Cerebellar nuclear complex (tissue), 1 donor: Measurements from ENCODE around the gene MIA3.
"Not testable (repeated sequence)": the region's sequence is repeated elsewhere in the genome, so short reads cannot be mapped to it uniquely, and the experiment has no call there.

ENCODE experiments used
- DNase-seq, 2 experiments: peaks; one replicate each; lab custom pipeline; 2025; lab: John Stamatoyannopoulos, UW

MIA3 gene

DNA sequence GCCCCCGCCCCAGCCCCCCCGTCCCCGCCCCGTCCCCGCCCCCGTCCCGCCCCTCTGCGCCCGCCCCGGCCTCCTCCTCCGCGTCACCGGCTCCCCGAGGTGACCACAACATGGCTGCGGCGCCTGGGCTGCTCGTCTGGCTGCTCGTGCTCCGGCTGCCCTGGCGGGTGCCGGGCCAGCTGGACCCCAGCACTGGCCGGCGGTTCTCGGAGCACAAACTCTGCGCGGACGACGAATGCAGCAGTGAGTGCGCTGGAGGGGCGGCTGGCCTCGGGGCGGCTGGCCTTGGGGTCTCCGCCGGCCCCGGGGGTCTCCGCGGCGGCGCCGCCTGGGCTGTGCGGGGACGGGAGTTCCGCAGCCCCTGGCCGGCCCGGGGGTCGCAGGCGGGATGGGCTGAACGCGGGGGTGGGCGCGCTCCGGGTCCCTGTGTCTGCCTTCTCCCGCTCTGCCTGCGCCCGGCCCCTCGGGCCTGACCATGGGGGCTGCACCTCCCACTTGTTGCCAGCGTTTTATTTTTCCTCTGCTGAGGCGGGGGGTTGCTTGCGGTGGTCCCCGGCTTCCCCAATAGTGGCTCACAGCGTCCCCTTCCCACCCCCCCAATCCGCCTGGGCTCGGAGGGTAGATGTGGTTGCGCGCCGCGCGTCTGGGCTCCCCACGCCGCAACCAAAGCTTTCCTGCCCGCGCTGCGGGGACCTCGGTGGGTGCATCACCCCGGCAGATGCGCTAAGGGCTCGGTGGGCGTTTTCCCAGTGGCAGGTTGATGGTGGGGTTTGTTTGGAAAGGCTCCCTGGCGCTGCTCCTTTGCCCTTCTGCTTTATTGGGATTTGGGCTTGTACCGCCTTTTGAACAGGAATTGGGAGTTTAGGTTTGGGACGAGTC, at the start of gene MIA3:
Gene MIA3, plus strand, starts transcription at position 97 of the 879 bp plus-strand sequence. Its CDS starts 14 bp downstream, at position 111.
- DNase-seq: peak in 1 of 2 experiments; percentile 54

DNA sequence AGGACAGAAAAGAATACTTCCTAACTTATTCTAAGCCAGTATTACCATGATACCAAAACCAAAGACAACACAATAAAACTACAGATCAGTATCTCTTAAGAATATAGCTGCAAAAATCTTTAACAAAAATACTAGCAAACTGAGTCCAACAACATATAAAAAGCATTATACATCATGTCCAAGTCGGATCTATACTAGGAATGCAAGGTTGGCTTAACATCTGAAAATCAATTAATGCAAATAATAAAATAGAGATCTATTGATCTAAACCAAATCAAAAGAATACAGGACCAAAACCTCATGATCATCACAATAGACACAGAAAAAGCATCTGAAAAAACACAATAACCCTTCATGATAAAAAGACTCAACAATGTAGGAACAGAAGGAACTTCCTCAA, 47.1 kb upstream of the MIA3 start:
- no peak for DNase-seq

DNA sequence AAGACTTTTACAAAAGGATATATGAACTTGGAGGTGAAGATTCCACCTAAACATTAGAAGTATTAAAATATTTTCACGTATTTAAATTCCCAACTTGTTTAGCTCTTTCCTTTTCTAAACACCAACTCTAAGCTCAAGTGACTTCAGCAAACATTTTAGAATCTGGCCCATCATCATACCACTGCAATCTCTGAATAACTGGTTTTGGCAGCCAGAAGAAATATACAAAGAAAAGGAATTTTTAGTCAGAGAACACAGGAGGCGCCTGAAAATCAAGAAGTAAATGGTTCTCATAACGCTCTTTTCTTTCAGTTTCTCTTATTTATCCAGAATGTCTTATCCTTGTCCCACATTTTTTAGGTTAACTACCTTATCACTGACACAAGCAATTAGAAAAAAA, 38.6 kb upstream of the MIA3 start:
- DNase-seq: no peak

GRCh38 chr1:222582099-222582774, 35.7 kb upstream of the MIA3 start:
- no peak for DNase-seq

- DNase-seq: no peak
These were observed 34.8 kb upstream of the MIA3 start for GRCh38 chr1:222583079-222583478.

- DNase-seq: no peak
These were observed 31.1 kb upstream of the MIA3 start for GRCh38 chr1:222586842-222587241.

DNA sequence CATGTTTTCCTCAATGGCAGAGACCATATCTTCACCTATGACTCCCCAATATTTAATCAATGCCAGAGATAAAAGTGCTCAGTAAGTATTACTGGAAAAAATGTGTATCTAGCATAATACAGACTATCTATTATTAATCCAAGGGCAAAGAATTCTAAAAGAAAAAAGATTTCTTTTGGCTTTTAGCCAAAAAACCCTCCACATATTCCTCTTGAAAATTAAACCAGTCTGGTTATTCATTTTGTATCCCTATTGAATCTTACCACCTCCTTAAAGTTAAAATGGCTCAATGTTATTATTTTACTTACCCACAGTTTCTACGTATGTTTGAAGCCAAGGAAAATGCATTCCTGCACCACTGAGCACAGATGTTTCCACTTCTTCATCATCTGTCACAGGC, 29.8 kb upstream of the MIA3 start:
- DNase-seq: no peak

- peak; percentile 34 to 73 for DNase-seq
These were observed 28.2 kb upstream of the MIA3 start, which contains the start of gene TAF1A for GRCh38 chr1:222589462-222590302. TAF1A (minus strand) TSS chr1:222589933.

GRCh38 chr1:222592171-222592570, 25.7 kb upstream of the MIA3 start:
- no peak for DNase-seq

DNA sequence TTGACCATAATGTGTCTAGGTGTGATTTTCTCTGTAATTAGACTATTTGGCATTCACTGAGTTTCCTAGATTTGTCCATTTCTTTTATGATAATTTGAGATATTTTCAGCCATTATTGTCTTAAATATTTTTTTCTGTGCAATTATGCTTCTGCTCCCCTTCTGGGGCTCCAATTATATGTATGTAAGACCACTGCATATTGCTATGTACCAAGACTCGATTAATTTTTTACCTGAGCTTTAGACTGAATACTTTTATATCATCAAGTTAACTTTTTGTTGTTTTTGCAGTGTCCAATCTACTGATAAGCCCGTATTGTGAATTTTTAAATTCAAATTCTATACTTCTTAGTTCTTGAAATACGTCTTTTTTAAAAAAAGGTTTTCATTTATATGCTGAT, 23.1 kb upstream of the MIA3 start:
- DNase-seq: no peak

GRCh38 chr1:222596696-222597095, 21.2 kb upstream of the MIA3 start:
- no peak for DNase-seq

- DNase-seq: no peak
These were observed 17.6 kb upstream of the MIA3 start for GRCh38 chr1:222600281-222600680.

DNA sequence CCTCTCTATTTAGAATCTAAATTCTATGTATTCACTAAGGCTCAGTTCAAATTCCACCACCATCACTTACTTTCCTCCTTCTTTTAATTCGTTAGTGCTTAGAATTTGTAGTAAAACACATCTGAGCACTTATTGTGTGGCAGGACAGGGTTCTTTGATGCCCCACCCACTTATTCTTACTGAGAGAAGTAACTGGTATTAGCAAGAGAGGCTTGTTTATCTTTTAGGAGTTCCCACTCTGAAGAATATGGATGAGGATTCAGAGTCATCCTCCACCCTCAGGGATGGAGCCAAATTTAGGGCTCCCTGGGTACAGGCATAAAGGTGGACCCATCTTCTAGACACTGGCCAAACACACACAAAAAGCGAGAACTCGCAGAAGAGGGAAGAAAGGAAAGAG, 16.6 kb upstream of the MIA3 start:
- no peak for DNase-seq

DNA sequence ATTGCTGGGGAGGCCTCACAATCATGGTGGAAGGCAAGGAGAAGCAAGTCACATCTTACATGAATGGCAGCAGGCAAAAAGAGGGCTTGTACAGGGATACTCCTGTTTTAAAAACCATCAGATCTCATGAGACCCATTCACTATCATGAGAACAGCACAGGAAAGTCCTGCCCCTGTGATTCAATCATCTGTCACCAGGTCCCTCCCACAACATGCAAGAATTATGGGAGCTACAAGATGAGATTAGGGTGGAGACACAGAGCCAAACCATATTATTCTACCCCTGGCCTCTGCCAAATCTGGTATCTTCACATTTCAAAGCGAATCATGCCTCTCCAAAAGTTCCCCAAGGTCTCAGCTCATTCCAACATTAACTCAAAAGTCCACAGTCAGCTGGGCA, 11.1 kb upstream of the MIA3 start:
- DNase-seq: no peak

- not testable (repeated sequence) for DNase-seq
These were observed 8.8 kb upstream of the MIA3 start for GRCh38 chr1:222609111-222609510.

- no peak for DNase-seq
These were observed 7.2 kb upstream of the MIA3 start for GRCh38 chr1:222610728-222611127.

- no peak for DNase-seq
These were observed 4.3 kb upstream of the MIA3 start for GRCh38 chr1:222613627-222614026.

- DNase-seq: no peak
These were observed 1.4 kb upstream of the MIA3 start for GRCh38 chr1:222616525-222616924.

DNA sequence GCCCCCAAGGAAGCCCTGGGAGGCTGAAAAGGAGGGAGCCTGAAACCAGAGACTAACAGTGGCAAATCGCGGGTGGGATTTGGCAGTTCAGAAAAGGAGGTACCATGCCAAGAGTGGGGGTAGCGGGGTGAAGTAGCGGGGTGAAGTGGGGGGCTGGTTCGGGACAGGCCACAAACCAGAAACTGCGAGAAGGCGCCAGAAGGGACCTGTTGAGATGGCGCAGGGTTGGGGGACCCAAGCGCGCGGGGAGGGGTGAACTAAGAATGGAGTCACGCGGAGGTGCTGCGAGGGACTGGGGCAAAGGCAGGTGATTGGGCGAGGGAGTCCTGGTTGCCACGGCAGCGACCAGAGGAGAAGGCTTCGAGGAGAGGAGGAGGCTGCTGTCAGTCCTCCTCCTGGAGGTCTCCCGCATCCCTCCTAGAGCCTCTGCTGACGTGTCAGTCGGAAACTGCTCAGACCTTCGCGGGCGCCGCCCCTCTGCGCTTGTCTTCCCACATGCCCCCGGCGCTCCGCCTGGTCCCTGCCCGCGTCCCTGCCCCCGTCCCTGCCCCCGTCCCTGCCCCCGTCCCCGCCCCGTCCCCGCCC, 438 bp upstream of the MIA3 start:
- peak; percentile 94 to 96 for DNase-seq

- peak in 1 of 2 experiments; percentile 19 for DNase-seq
These were observed 1.1 kb downstream of the MIA3 start for GRCh38 chr1:222618880-222619596.

GRCh38 chr1:222620566-222620965, 2.7 kb downstream of the MIA3 start:
- DNase-seq: no peak
